Left lung (tissue), 10 donors: ENCODE data around the gene VPS51. TPM values are rescaled to one million over a fixed set of nuclear protein-coding genes. Genes with fewer than 3 reads are reported as not detected.

Experiments used
- ATAC-seq: fragments of 200-7000 bp; cut with Tn5 transposase; one replicate; pipeline ENCODE4 v1.9.1; 2020; ENCODE audit warnings: moderate library complexity
- DNase-seq, 4 donors: peaks; one replicate each; pipeline ENCODE4 v3.0.0-alpha.2; 2013 to 2020
- H3K27ac ChIP-seq, 2 donors: fragments of 200-600 bp; sonication (generic) in 1 of 2; one replicate each; pipeline versions ENCODE4 v1.5.0 to v1.8.0; 2020 to 2021
- H3K27me3 ChIP-seq, 2 donors: fragments of 200-600 bp; sonication (generic) in 1 of 2; one replicate each; pipeline versions ENCODE4 v1.5.0 to v1.8.0; 2020 to 2021
- H3K36me3 ChIP-seq, 2 donors: fragments of 200-600 bp; sonication (generic) in 1 of 2; one replicate each; pipeline versions ENCODE4 v1.5.0 to v1.8.0; 2020 to 2021
- H3K4me1 ChIP-seq, 2 donors: fragments of 200-600 bp; one replicate each; pipeline ENCODE4 v1.8.0; 2021
- H3K4me3 ChIP-seq, 2 donors: fragments of 200-600 bp; sonication (generic) in 1 of 2; one replicate each; pipeline versions ENCODE4 v1.5.0 to v1.8.0; 2020 to 2021; ENCODE audit warnings: mild to moderate bottlenecking in 1 of 2
- H3K9me3 ChIP-seq, 2 donors: fragments of 200-600 bp; sonication (generic) in 1 of 2; one replicate each; pipeline versions ENCODE4 v1.5.0 to v1.8.0; 2020 to 2021
- intact Hi-C, 2 donors: fragments of 100-400 bp; cut with DNase I; formaldehyde crosslinking; loops; one replicate each; pipeline versions ENCODE4 v1.11.2 to v1.14.2; 2022
- polyA plus RNA-seq, 6 donors: library from polyadenylated mRNA; unstranded; fragments of 120-200 nt; gene quantifications; one replicate each; pipeline ENCODE4 v1.2.1, GENCODE V29; 2013; ENCODE audit not compliant: insufficient read length in 6 of 6
- total RNA-seq, 2 donors: library from RNA; stranded (reverse); fragmentation: NEBNext Ultra II Directional; extraction: Animal tissue kit (Norgen Biotek cat#: 25700); gene quantifications; one replicate each; pipeline ENCODE4 v1.2.1, GENCODE V29; 2021
- TF ChIP-seq, protein P1 (sequence below), 2 donors: fragments of 200-600 bp; sonication (generic) in 1 of 2; IDR thresholded peaks; one replicate each; pipeline versions ENCODE4 v1.5.0 to v1.8.0; 2021; ENCODE audit warnings: antibody characterized with exemption in 2 of 2
- donor health status: DM: no; HTN: yes; CAD: no.
- donor health status: DM: no; HTN: no; CAD: no.

The VPS51 gene
- total and polyA plus RNA-seq, 8 donors, result 79.4 to 143 (median 108) TPM

GRCh38 chr11:65129649-65130441 lies 33.8 kb downstream of the VPS51 start:
- H3K36me3 ChIP-seq, result peaks cover 0 to 81% of the 10 kb centered on the region in 2 donors
- no peak overlapping the region for H3K27ac ChIP-seq
- H3K4me3 ChIP-seq, result no peak overlapping the region
- intact Hi-C loops, result no loop called here
- no peak for DNase-seq
- H3K27me3 ChIP-seq, result no peaks in the 10 kb centered on the region
- H3K4me1 ChIP-seq, result peaks cover 6 to 22% of the 10 kb centered on the region in 2 donors
- no peaks in the 10 kb centered on the region for H3K9me3 ChIP-seq
- no peak for ATAC-seq
- TF ChIP-seq, protein P1, sequence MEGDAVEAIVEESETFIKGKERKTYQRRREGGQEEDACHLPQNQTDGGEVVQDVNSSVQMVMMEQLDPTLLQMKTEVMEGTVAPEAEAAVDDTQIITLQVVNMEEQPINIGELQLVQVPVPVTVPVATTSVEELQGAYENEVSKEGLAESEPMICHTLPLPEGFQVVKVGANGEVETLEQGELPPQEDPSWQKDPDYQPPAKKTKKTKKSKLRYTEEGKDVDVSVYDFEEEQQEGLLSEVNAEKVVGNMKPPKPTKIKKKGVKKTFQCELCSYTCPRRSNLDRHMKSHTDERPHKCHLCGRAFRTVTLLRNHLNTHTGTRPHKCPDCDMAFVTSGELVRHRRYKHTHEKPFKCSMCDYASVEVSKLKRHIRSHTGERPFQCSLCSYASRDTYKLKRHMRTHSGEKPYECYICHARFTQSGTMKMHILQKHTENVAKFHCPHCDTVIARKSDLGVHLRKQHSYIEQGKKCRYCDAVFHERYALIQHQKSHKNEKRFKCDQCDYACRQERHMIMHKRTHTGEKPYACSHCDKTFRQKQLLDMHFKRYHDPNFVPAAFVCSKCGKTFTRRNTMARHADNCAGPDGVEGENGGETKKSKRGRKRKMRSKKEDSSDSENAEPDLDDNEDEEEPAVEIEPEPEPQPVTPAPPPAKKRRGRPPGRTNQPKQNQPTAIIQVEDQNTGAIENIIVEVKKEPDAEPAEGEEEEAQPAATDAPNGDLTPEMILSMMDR (IDR thresholded peaks at IDR 0.05), result no peak

DNA sequence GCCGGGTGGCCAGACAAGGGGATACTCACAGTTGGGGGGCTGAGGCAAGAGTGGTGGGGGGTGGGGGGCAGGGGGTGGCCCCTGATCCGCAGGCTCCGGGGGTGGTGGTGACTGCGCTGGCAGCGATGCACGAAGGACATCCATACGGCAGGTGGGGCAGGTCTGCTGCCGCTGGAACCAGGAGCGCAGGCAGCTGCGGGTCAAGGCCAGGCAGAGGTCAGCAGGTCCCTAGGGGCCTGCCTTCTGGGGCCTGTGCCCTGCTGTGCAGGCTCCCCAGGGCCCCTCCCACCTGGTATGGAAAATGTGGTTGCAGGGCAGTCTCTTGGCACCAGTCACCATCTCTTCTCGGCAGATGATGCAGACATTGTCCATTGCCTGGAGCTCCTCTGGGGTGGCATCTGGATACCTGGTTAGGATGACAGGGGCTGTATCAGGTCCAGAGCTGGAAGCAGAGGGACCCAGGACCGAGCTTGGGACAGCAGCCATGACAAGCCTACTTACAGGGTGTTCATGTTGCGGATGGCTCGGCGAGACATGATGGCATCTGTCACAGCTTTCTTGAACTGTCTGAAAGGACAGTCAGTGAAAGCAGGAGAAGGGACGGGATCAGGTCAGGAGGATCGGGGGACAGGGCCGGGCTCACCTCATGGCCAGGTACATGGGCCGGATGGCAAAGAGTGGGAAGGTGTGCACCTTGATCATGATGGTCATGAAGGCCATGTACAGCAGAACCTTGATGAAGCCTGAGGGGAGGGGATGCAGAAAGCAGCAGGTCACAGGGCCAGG lies 34.8 kb downstream of the VPS51 start:
- intact Hi-C loops, result no loop called here
- H3K27me3 ChIP-seq, result no peaks in the 10 kb centered on the region
- H3K27ac ChIP-seq, result no peak overlapping the region
- TF ChIP-seq, protein P1 (IDR thresholded peaks at IDR 0.05), result no peak
- no peak for DNase-seq
- no peak for ATAC-seq
- H3K36me3 ChIP-seq, result peaks cover 0 to 72% of the 10 kb centered on the region in 2 donors
- no peak overlapping the region for H3K4me3 ChIP-seq
- peaks cover 12 to 28% of the 10 kb centered on the region in 2 donors for H3K4me1 ChIP-seq
- no peaks in the 10 kb centered on the region for H3K9me3 ChIP-seq

DNA sequence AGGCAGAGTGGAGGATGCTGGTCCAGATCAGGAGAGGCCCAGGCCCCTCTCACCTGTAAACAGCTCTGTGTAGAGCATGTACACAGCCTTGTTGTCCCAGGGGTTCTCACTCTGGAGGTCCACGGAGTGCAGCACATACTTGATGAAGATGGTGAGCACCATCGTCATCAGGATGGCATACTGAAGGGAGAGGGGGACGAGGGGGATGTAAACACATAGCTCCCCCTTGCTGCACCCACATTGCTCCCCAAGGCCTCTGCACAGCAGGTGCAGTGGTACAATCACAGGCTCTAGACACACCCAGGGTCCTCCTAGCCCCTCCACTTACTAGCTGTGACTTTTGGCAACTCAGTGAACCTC lies 35.4 kb downstream of the VPS51 start:
- intact Hi-C loops, result no loop called here
- no peak for ATAC-seq
- Histone ChIP-seq H3K27ac (no peak overlapping the region), H3K9me3 (no peaks in the 10 kb centered on the region), H3K4me3 (no peak overlapping the region), H3K36me3 (peaks cover 0 to 66% of the 10 kb centered on the region in 2 donors), H3K4me1 (peaks cover 16 to 32% of the 10 kb centered on the region in 2 donors), H3K27me3 (no peaks in the 10 kb centered on the region)
- DNase-seq, result peak in 1 of 4 donors; percentile 11
- TF ChIP-seq, protein P1 (IDR thresholded peaks at IDR 0.05), result no peak

GRCh38 chr11:65131895-65132237 lies 35.9 kb downstream of the VPS51 start:
- H3K4me3 ChIP-seq, result no peak overlapping the region
- intact Hi-C loops, result no loop called here
- no peaks in the 10 kb centered on the region for H3K9me3 ChIP-seq
- peaks cover 0 to 61% of the 10 kb centered on the region in 2 donors for H3K36me3 ChIP-seq
- H3K4me1 ChIP-seq, result peaks cover 16 to 32% of the 10 kb centered on the region in 2 donors
- no peak for ATAC-seq
- DNase-seq, result peak in 1 of 4 donors; percentile 24
- H3K27me3 ChIP-seq, result no peaks in the 10 kb centered on the region
- TF ChIP-seq, protein P1 (IDR thresholded peaks at IDR 0.05), result no peak
- H3K27ac ChIP-seq, result peak overlapping the region in 1 of 2 donors; percentile 13
